Activated CD4-positive, alpha-beta T cell treated with anti-CD3 and anti-CD28 coated beads, Interleukin-2, amount 10 ng/mL, durations not matched to agents 7 days and 5 days (primary cell): ENCODE measurements around the gene CALML6. TPM values are rescaled to one million over a fixed set of nuclear protein-coding genes. Genes with fewer than 3 reads are reported as not detected.

Source experiments
- CTCF ChIA-PET: fragments of 350-600 bp; sonication (Branson Sonifier 250); formaldehyde crosslinking; loops from one replicate; lab custom pipeline; 2021; ENCODE audit warnings: antibody characterized with exemption; lab: Charles Lee
- POLR2A ChIA-PET: fragments of 350-600 bp; sonication (Branson Sonifier 250); formaldehyde crosslinking; loops from one replicate; lab custom pipeline; 2021; ENCODE audit warnings: antibody characterized with exemption; lab: Charles Lee
- DNase-seq: peaks from one replicate; pipeline ENCODE4 v3.0.0-alpha.2; 2020
- H3K27ac Mint-ChIP-seq: one replicate; pipeline ENCODE4 v1.8.0; 2021; ENCODE audit warnings: mild to moderate bottlenecking, moderate library complexity, mixed read lengths
- H3K27me3 Mint-ChIP-seq: one replicate; pipeline ENCODE4 v1.8.0; 2021; ENCODE audit warnings: mixed read lengths
- H3K36me3 Mint-ChIP-seq: one replicate; pipeline ENCODE4 v1.8.0; 2021; ENCODE audit warnings: low read depth, mixed read lengths
- H3K4me1 Mint-ChIP-seq: one replicate; pipeline ENCODE4 v1.8.0; 2021; ENCODE audit warnings: mixed read lengths
- H3K4me3 Mint-ChIP-seq: one replicate; pipeline ENCODE4 v1.8.0; 2021; ENCODE audit warnings: mild to moderate bottlenecking, moderate library complexity, mixed read lengths
- H3K9me3 Mint-ChIP-seq: one replicate; pipeline ENCODE4 v1.8.0; 2021; ENCODE audit warnings: mixed read lengths
- total RNA-seq, 2 experiments: library from RNA; stranded (reverse); gene quantifications; one replicate each; pipeline ENCODE4 v1.2.3, GENCODE V29; 2021

Gene CALML6
- total RNA-seq, 2 experiments from 2014 or later, result 0.27 to 0.47 TPM

DNA sequence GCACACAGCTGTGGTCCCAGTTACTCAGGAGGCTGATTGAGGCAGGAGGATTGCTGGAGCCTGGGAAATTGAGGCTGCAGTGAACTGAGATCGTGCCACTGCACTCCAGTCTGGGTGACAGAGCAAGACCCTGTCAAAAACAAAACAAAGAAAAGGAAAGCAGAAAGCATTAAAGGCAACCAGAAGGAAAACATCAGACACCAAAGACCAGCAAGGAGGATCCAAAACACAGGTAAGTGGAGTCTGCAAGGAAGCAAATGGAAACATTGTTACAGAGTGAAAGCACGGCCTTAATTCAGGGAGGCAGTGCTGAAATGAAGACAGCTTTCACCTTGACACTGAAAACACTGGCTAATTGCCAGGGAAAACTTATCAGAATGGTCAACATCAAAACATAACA is 47.7 kb downstream of the CALML6 start:
- peaks cover 2% of the 10 kb centered on the region for H3K9me3 Mint-ChIP-seq
- ChIA-PET CTCF (interaction anchor here (1.3 kb wide), 1 partner anchor 82 kb away, joined by 6 read pairs; no protein-coding TSS in a partner anchor), POLR2A (no interaction called here)
- H3K4me3 Mint-ChIP-seq, result no peak overlapping the region
- DNase-seq, result no peak
- H3K36me3 Mint-ChIP-seq, result no peaks in the 10 kb centered on the region
- peaks cover 8% of the 10 kb centered on the region for H3K27me3 Mint-ChIP-seq
- H3K4me1 Mint-ChIP-seq, result no peaks in the 10 kb centered on the region
- peak overlapping the region; percentile 68 for H3K27ac Mint-ChIP-seq

DNA sequence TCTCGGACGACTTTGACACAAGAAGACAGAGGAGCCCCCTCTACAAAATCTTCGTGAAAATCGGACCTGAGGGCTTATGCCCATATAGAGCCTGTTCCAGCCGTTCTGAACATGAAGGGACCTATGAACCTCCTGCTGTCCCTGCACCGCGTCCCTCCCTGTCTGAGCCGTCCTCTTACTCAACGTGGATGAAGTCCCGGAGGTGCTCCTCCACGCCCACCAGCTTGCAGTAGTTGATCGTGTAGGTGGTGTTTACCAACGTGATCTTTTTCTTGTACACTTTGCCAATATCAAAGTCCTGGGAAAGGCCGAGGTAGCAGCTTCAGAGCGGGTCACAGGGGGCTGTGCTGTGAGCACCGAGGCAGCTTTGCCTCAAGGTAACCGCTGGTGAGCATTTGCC is 48.5 kb downstream of the CALML6 start:
- CTCF ChIA-PET, result interaction anchor here (1.4 kb wide), 1 partner anchor 11 kb away, joined by 3 read pairs; no protein-coding TSS in a partner anchor
- Mint-ChIP-seq H3K27me3 (peaks cover 8% of the 10 kb centered on the region), H3K36me3 (no peaks in the 10 kb centered on the region), H3K4me3 (no peak overlapping the region), H3K4me1 (no peaks in the 10 kb centered on the region), H3K9me3 (peaks cover 4% of the 10 kb centered on the region), H3K27ac (no peak overlapping the region)
- no peak for DNase-seq
- POLR2A ChIA-PET, result no interaction called here

DNA sequence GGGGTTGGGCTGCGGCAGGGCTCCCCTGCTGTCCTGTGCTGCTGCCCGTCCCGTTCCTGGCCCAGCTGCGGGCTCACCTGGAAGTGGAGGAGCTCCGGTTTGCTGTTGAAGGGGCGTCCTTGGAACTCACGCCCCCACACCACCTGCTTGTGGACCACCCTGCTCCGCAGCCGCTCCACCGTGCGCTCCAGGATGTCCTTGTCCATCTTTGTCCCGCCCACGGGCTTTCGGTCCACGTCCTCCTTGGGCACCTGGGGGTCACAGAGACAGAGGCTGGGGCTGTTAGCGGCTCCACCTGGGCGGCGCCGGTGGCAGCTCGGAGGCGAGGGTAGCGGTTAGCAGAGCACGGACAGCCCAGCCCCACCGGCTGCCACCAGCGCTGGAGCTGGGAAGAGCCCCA is 49.8 kb downstream of the CALML6 start:
- Mint-ChIP-seq H3K36me3 (no peaks in the 10 kb centered on the region), H3K9me3 (peaks cover 4% of the 10 kb centered on the region), H3K4me1 (no peaks in the 10 kb centered on the region), H3K27me3 (peaks cover 8% of the 10 kb centered on the region), H3K4me3 (no peak overlapping the region), H3K27ac (no peak overlapping the region)
- ChIA-PET CTCF (interaction anchor here (1.2 kb wide), 1 partner anchor 26 kb away, joined by 3 read pairs; no protein-coding TSS in a partner anchor), POLR2A (interaction anchor here (0.6 kb wide), 1 partner anchor 92 kb away, joined by 3 read pairs; no protein-coding TSS in a partner anchor)
- DNase-seq, result no peak

DNA sequence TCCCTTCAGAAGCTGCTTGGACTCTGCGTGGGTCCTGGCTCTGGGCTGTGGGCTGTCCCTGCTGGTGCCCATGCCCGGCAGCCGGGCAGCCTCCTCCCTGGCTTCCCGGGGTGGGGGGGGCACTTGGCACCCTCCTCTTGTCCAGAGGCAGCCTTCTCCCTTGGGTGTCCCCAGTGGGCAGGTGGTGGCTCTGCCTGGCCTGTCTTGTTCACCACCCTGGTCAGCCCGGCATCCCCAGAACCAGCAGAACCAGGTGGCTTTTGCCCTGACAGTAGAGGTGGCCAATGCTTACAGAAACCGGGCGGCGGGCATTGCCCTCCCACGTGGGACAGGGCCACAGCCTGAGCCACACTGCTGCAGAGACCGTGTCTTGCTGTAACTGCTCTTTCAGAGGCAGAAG is 50.5 kb downstream of the CALML6 start:
- H3K4me1 Mint-ChIP-seq, result no peaks in the 10 kb centered on the region
- CTCF ChIA-PET, result interaction anchor here (1.1 to 1.2 kb wide), 2 partner anchors 25 to 75 kb away, joined by 3 read pairs; no protein-coding TSS in a partner anchor
- POLR2A ChIA-PET, result no interaction called here
- H3K27ac Mint-ChIP-seq, result no peak overlapping the region
- DNase-seq, result no peak
- H3K27me3 Mint-ChIP-seq, result peaks cover 8% of the 10 kb centered on the region
- peaks cover 4% of the 10 kb centered on the region for H3K9me3 Mint-ChIP-seq
- H3K36me3 Mint-ChIP-seq, result no peaks in the 10 kb centered on the region
- H3K4me3 Mint-ChIP-seq, result no peak overlapping the region

DNA sequence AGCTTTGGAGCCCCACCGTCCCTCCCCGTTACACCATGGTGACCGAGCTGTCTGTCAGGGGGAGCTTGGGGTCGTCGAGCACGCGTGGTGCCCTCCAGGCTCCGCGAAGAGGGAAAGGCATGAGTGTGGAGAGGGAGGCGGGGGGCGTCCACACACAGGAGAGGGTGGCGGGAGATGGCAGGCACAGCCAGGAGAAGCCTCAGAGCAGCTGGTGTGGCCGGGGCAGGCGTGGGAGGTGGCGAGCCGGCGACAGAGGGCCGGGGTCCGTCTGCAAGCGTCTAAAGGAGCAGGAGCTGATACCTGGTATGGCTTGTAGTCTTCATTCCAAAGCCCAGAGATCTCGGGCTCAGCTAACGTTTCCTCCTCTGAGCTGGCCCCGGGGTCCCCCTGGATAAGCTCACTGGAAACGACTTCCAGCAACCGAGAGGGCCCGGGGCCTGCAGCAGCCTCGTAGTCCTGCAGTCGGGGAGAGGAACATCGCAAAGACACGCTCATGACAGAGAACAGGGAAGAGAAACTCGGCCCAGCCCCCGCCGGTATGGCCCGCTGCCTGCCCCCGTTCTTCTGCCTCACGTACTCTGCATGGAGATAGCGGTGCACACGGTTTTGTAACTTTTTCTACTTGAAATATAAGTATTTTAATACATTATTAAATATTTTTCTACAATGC is 51.1 kb downstream of the CALML6 start:
- no peak overlapping the region for H3K27ac Mint-ChIP-seq
- H3K9me3 Mint-ChIP-seq, result peaks cover 10% of the 10 kb centered on the region
- ChIA-PET CTCF (interaction anchor here (1.1 to 1.2 kb wide), 2 partner anchors 25 to 75 kb away, joined by 3 read pairs; no protein-coding TSS in a partner anchor), POLR2A (no interaction called here)
- H3K27me3 Mint-ChIP-seq, result peaks cover 5% of the 10 kb centered on the region
- H3K4me1 Mint-ChIP-seq, result no peaks in the 10 kb centered on the region
- no peak overlapping the region for H3K4me3 Mint-ChIP-seq
- no peaks in the 10 kb centered on the region for H3K36me3 Mint-ChIP-seq
- DNase-seq, result no peak

Other genes with a start within 250 kb of the CALML6 start
- gene SLC35E2B, start 222.5 kb upstream of the CALML6 start, total RNA-seq, result 10 to 100 TPM; 62.5 to 65.0 TPM
- gene CDK11A, start 190.9 kb upstream of the CALML6 start, total RNA-seq, result 10 to 100 TPM; 61.4 to 81.9 TPM
- gene NADK, start 136.8 kb upstream of the CALML6 start, total RNA-seq, result 10 to 100 TPM; 76.6 to 78.7 TPM
- 100 to 1,000 TPM; 368 to 454 TPM for gene GNB1, start 24.2 kb upstream of the CALML6 start, total RNA-seq
- gene TMEM52, start 4.0 kb downstream of the CALML6 start, total RNA-seq, result not detected
- gene CFAP74, start 88.5 kb downstream of the CALML6 start, total RNA-seq, result not detected
- not detected for gene GABRD, start 104.1 kb downstream of the CALML6 start, total RNA-seq
- 1 to 10 TPM; 5.1 to 5.6 TPM for gene PRKCZ, start 135.2 kb downstream of the CALML6 start, total RNA-seq